T-cell (primary cell): ENCODE data around the gene STX17. TPM values are rescaled to one million over a fixed set of nuclear protein-coding genes. Genes with fewer than 3 reads are reported as not detected.

Experiments
- ATAC-seq, 4 experiments: fragments of 200-7000 bp in 3 of 4; fragments of 150-1000 bp in 1 of 4; cut with Tn5 transposase; replicated peaks in 1 of 4; 1 replicate in 3 of 4; 2 replicates in 1 of 4; pipeline ENCODE4 v1.10.0; 2021; ENCODE audit warnings: moderate library complexity in 3 of 4, mild to moderate bottlenecking in 2 of 4, moderate number of reproducible peaks in 1 of 4
- CTCF ChIA-PET, 2 donors: fragments of 300-600 bp; sonication (Branson Sonifier 250); formaldehyde crosslinking; loops; one replicate each; lab custom pipeline; 2022; ENCODE audit warnings: antibody characterized with exemption in 2 of 2; lab: Charles Lee
- POLR2A ChIA-PET, 2 donors: fragments of 300-600 bp; sonication (Branson Sonifier 250); formaldehyde crosslinking; loops; one replicate each; lab custom pipeline; 2022; ENCODE audit warnings: antibody characterized with exemption in 2 of 2; lab: Charles Lee
- DNase-seq, 35 experiments: peaks; one replicate each; pipeline versions ENCODE4 v3.0.0 to v3.0.0-alpha.2; 2013 to 2023
- H3K27ac ChIP-seq: one replicate; pipeline ENCODE4 v1.5.1; 2013; ENCODE audit warnings: low read length
- H3K27me3 ChIP-seq, 2 experiments: replicated peaks in 1 of 2; 1 replicate in 1 of 2; 2 replicates in 1 of 2; pipeline versions ENCODE4 v1.6.1 to v1.7.0; 2013; ENCODE audit warnings: low read length in 1 of 2, mixed read lengths in 1 of 2; ENCODE audit not compliant: control insufficient read depth in 2 of 2, insufficient read depth in 2 of 2; ENCODE audit errors: extremely low read depth in 1 of 2
- H3K36me3 ChIP-seq, 2 donors: 1 replicate in 1 of 2; 2 replicates in 1 of 2; pipeline versions ENCODE4 v1.6.1 to v1.7.0; 2013; ENCODE audit warnings: low read length in 1 of 2; ENCODE audit not compliant: control insufficient read depth in 2 of 2, insufficient read depth in 1 of 2; ENCODE audit errors: extremely low read depth in 1 of 2
- H3K4me1 ChIP-seq, 2 experiments: 1 replicate in 1 of 2; 2 replicates in 1 of 2; pipeline versions ENCODE4 v1.6.1 to v1.7.0; 2013; ENCODE audit warnings: low read length in 2 of 2, mixed read lengths in 1 of 2; ENCODE audit not compliant: insufficient read depth in 2 of 2, control insufficient read depth in 1 of 2; ENCODE audit errors: extremely low read depth in 1 of 2
- H3K4me3 ChIP-seq, 2 donors: 1 replicate in 1 of 2; 2 replicates in 1 of 2; pipeline versions ENCODE4 v1.5.1 to v1.7.0; 2013; ENCODE audit warnings: mild to moderate bottlenecking in 2 of 2, low read length in 1 of 2, moderate library complexity in 1 of 2; ENCODE audit not compliant: control insufficient read depth in 1 of 2; ENCODE audit errors: extremely low read depth in 1 of 2
- H3K9me3 ChIP-seq: 2 replicates; pipeline ENCODE4 v1.7.0; 2013
- H3K27ac Mint-ChIP-seq, 2 donors: one replicate each; pipeline ENCODE4 v1.8.0; 2020 to 2021; ENCODE audit warnings: mild to moderate bottlenecking in 2 of 2, mixed read lengths in 2 of 2
- H3K27me3 Mint-ChIP-seq, 2 donors: one replicate each; pipeline ENCODE4 v1.8.0; 2021 to 2022; ENCODE audit warnings: mixed read lengths in 2 of 2
- H3K36me3 Mint-ChIP-seq: one replicate; pipeline ENCODE4 v1.8.0; 2021; ENCODE audit warnings: mixed read lengths
- H3K4me1 Mint-ChIP-seq, 3 donors: one replicate each; pipeline ENCODE4 v1.8.0; 2020 to 2022; ENCODE audit warnings: mixed read lengths in 3 of 3, mild to moderate bottlenecking in 1 of 3
- H3K4me3 Mint-ChIP-seq, 3 donors: one replicate each; pipeline ENCODE4 v1.8.0; 2020 to 2022; ENCODE audit warnings: mild to moderate bottlenecking in 3 of 3, mixed read lengths in 3 of 3, moderate library complexity in 3 of 3
- H3K9me3 Mint-ChIP-seq, 3 donors: one replicate each; pipeline ENCODE4 v1.8.0; 2020 to 2022; ENCODE audit warnings: mixed read lengths in 3 of 3
- WGBS: methylation state at CpG from one replicate; pipeline ENCODE4 v1.1.5; 2013; ENCODE audit warnings: missing lambda C conversion rate; ENCODE audit not compliant: insufficient coverage; 5-methylcytosine and 5-hydroxymethylcytosine counted together
- total RNA-seq, 35 experiments: library from RNA in 6 of 35; stranded (reverse) in 6 of 35; fragments of 120-200 nt in 1 of 35; gene quantifications; one replicate each; pipeline versions ENCODE4 v1.2.1 to v1.2.4 and lab custom pipeline; 2013 to 2026

The STX17 gene
- total RNA-seq, 5 donors from 2014 or later (not counting 1 experiment from before 2014, with no cell fraction given): 33.5 to 47.5 (median 35.9) TPM

GRCh38 chr9:99873943-99874584 lies 32.4 kb upstream of the STX17 start:
- H3K4me1 ChIP-seq: no peaks in the 10 kb centered on the region
- Mint-ChIP-seq H3K27ac (no peak overlapping the region), H3K9me3 (no peaks in the 10 kb centered on the region), H3K27me3 (peaks cover 0 to 9% of the 10 kb centered on the region in 2 donors), H3K4me1 (no peaks in the 10 kb centered on the region), H3K36me3 (no peaks in the 10 kb centered on the region), H3K4me3 (no peak overlapping the region)
- no peak overlapping the region for H3K27ac ChIP-seq
- WGBS: 100% methylated on average over 1 of the region's 4 CpGs
- H3K9me3 ChIP-seq: no peaks in the 10 kb centered on the region
- no peak overlapping the region for H3K4me3 ChIP-seq
- ChIA-PET CTCF (no interaction called here), POLR2A (no interaction called here)
- H3K27me3 ChIP-seq: no peaks in the 10 kb centered on the region
- H3K36me3 ChIP-seq: no peaks in the 10 kb centered on the region
- DNase-seq (no peak), ATAC-seq (no peak)

- Mint-ChIP-seq H3K36me3 (no peaks in the 10 kb centered on the region), H3K4me3 (no peak overlapping the region), H3K27me3 (peaks cover 0 to 9% of the 10 kb centered on the region in 2 donors), H3K9me3 (no peaks in the 10 kb centered on the region), H3K4me1 (no peaks in the 10 kb centered on the region), H3K27ac (no peak overlapping the region)
- Histone ChIP-seq H3K4me1 (no peaks in the 10 kb centered on the region), H3K36me3 (no peaks in the 10 kb centered on the region), H3K4me3 (no peak overlapping the region), H3K9me3 (no peaks in the 10 kb centered on the region), H3K27me3 (no peaks in the 10 kb centered on the region), H3K27ac (no peak overlapping the region)
- WGBS: no CpG with 5 or more reads among the region's 2 CpGs
- DNase-seq (no peak), ATAC-seq (no peak)
- ChIA-PET CTCF (no interaction called here), POLR2A (no interaction called here)
These were observed 30.3 kb upstream of the STX17 start for GRCh38 chr9:99876190-99876589.

- Histone ChIP-seq H3K4me1 (no peaks in the 10 kb centered on the region), H3K36me3 (no peaks in the 10 kb centered on the region), H3K27ac (no peak overlapping the region), H3K27me3 (no peaks in the 10 kb centered on the region), H3K9me3 (no peaks in the 10 kb centered on the region), H3K4me3 (no peak overlapping the region)
- ChIA-PET POLR2A (no interaction called here), CTCF (no interaction called here)
- Mint-ChIP-seq H3K27me3 (peaks cover 0 to 9% of the 10 kb centered on the region in 2 donors), H3K27ac (no peak overlapping the region), H3K4me1 (no peaks in the 10 kb centered on the region), H3K36me3 (peaks cover 4% of the 10 kb centered on the region), H3K9me3 (no peaks in the 10 kb centered on the region), H3K4me3 (no peak overlapping the region)
- no CpG with 5 or more reads among the region's 2 CpGs for WGBS
- ATAC-seq (no peak), DNase-seq (no peak)
These were observed 27.8 kb upstream of the STX17 start for GRCh38 chr9:99878651-99879050.

- no peak overlapping the region for H3K27ac Mint-ChIP-seq
- H3K27me3 Mint-ChIP-seq: peaks cover 0 to 8% of the 10 kb centered on the region in 2 donors
- Histone ChIP-seq H3K4me1 (no peaks in the 10 kb centered on the region), H3K4me3 (no peak overlapping the region), H3K9me3 (no peaks in the 10 kb centered on the region), H3K27ac (no peak overlapping the region), H3K36me3 (no peaks in the 10 kb centered on the region), H3K27me3 (no peaks in the 10 kb centered on the region)
- ChIA-PET CTCF (interaction anchor here in 1 of 2 donors (0.6 kb wide), 1 partner anchor 57 kb away, joined by 7 read pairs; no protein-coding TSS in a partner anchor), POLR2A (no interaction called here)
- peaks cover 4% of the 10 kb centered on the region for H3K36me3 Mint-ChIP-seq
- ATAC-seq (no peak), DNase-seq (no peak)
- H3K4me3 Mint-ChIP-seq: no peak overlapping the region
- H3K4me1 Mint-ChIP-seq: no peaks in the 10 kb centered on the region
- no peaks in the 10 kb centered on the region for H3K9me3 Mint-ChIP-seq
These were observed 24.7 kb upstream of the STX17 start for GRCh38 chr9:99881769-99882168.

GRCh38 chr9:99885747-99886146 lies 20.7 kb upstream of the STX17 start:
- Mint-ChIP-seq H3K27ac (no peak overlapping the region), H3K4me1 (no peaks in the 10 kb centered on the region), H3K4me3 (no peak overlapping the region), H3K36me3 (peaks cover 4% of the 10 kb centered on the region), H3K27me3 (peaks cover 0 to 4% of the 10 kb centered on the region in 2 donors), H3K9me3 (no peaks in the 10 kb centered on the region)
- Histone ChIP-seq H3K27ac (no peak overlapping the region), H3K4me3 (no peak overlapping the region), H3K36me3 (no peaks in the 10 kb centered on the region), H3K9me3 (no peaks in the 10 kb centered on the region), H3K27me3 (no peaks in the 10 kb centered on the region), H3K4me1 (no peaks in the 10 kb centered on the region)
- ChIA-PET CTCF (no interaction called here), POLR2A (no interaction called here)
- ATAC-seq (no peak), DNase-seq (no peak)
- no CpG with 5 or more reads among the region's 1 CpG for WGBS

GRCh38 chr9:99889120-99889519 lies 17.3 kb upstream of the STX17 start:
- POLR2A ChIA-PET: no interaction called here
- no peaks in the 10 kb centered on the region for H3K9me3 Mint-ChIP-seq

More at GRCh38 chr9:99889120-99889519, 17.3 kb upstream of the STX17 start:
- no peak for DNase-seq
- no peak for ATAC-seq
- peaks cover 0 to 4% of the 10 kb centered on the region in 2 donors for H3K27me3 Mint-ChIP-seq
- WGBS: no CpG with 5 or more reads among the region's 1 CpG
- Histone ChIP-seq H3K36me3 (no peaks in the 10 kb centered on the region), H3K4me3 (no peak overlapping the region), H3K27me3 (no peaks in the 10 kb centered on the region), H3K4me1 (no peaks in the 10 kb centered on the region), H3K27ac (no peak overlapping the region), H3K9me3 (no peaks in the 10 kb centered on the region)
- no peaks in the 10 kb centered on the region for H3K4me1 Mint-ChIP-seq
- H3K36me3 Mint-ChIP-seq: peaks cover 7% of the 10 kb centered on the region
- H3K27ac Mint-ChIP-seq: no peak overlapping the region
- CTCF ChIA-PET: interaction anchor here in 1 of 2 donors (0.6 kb wide), 1 partner anchor 296 kb away, joined by 4 read pairs; no protein-coding TSS in a partner anchor
- no peak overlapping the region for H3K4me3 Mint-ChIP-seq
